CD4-positive, alpha-beta T cell treated with Interleukin-21 for 1 hour (primary cell): Measurements from ENCODE around the gene SLC16A1.

ENCODE experiments used
- DNase-seq: peaks from one replicate; pipeline ENCODE4 v3.0.0-alpha.2; 2020

SLC16A1 gene

GRCh38 chr1:112878321-112878720 lies 77.7 kb downstream of the SLC16A1 start:
- DNase-seq: no peak

- no peak for DNase-seq
These were observed 78.2 kb downstream of the SLC16A1 start for GRCh38 chr1:112877750-112878149.

GRCh38 chr1:112876315-112876714 lies 79.7 kb downstream of the SLC16A1 start:
- no peak for DNase-seq

- no peak for DNase-seq
These were observed 83.4 kb downstream of the SLC16A1 start for GRCh38 chr1:112872551-112872962.

- DNase-seq: no peak
These were observed 84.9 kb downstream of the SLC16A1 start for GRCh38 chr1:112870887-112871646.

GRCh38 chr1:112869895-112870294 lies 86.1 kb downstream of the SLC16A1 start:
- no peak for DNase-seq

GRCh38 chr1:112868191-112868590 lies 87.8 kb downstream of the SLC16A1 start:
- DNase-seq: no peak

GRCh38 chr1:112866981-112867380 lies 89.0 kb downstream of the SLC16A1 start:
- DNase-seq: no peak

GRCh38 chr1:112866151-112866550 lies 89.8 kb downstream of the SLC16A1 start:
- no peak for DNase-seq

- no peak for DNase-seq
These were observed 93.1 kb downstream of the SLC16A1 start for GRCh38 chr1:112862753-112863426.
